H9 (cell line): Measurements from ENCODE around the gene FAM219A. TPM values are rescaled to one million over a fixed set of nuclear protein-coding genes. Genes with fewer than 3 reads are reported as not detected.

Experiments
- DNase-seq: peaks from one replicate; pipeline ENCODE4 v3.0.0-alpha.2; 2017
- H2AFZ ChIP-seq: one replicate; pipeline ENCODE4 v1.6.1; 2013; ENCODE audit warnings: mild to moderate bottlenecking, low read length, control low read depth, moderate library complexity
- H2AK5ac ChIP-seq: 2 replicates; pipeline ENCODE4 v1.6.1; 2013; ENCODE audit warnings: low read length, control low read depth, mixed read lengths; ENCODE audit not compliant: insufficient read length
- H2BK120ac ChIP-seq: one replicate; pipeline ENCODE4 v1.6.1; 2013; ENCODE audit warnings: low read depth, mild to moderate bottlenecking, low read length, control low read depth, inconsistent platforms; ENCODE audit not compliant: poor library complexity, severe bottlenecking
- H2BK12ac ChIP-seq: 2 replicates; pipeline ENCODE4 v1.6.1; 2013; ENCODE audit warnings: low read length, control low read depth, mixed read lengths, low read depth; ENCODE audit not compliant: insufficient read length
- H2BK15ac ChIP-seq: 2 replicates; pipeline ENCODE4 v1.6.1; 2013; ENCODE audit warnings: low read depth, low read length, control low read depth
- H2BK20ac ChIP-seq: one replicate; pipeline ENCODE4 v1.6.1; 2013; ENCODE audit warnings: low read depth, mild to moderate bottlenecking, low read length, control low read depth, inconsistent platforms; ENCODE audit not compliant: poor library complexity, severe bottlenecking
- H2BK5ac ChIP-seq: 2 replicates; pipeline ENCODE4 v1.6.1; 2013; ENCODE audit warnings: low read length, control low read depth, mixed read lengths; ENCODE audit not compliant: insufficient read length
- H3K14ac ChIP-seq: 2 replicates; pipeline ENCODE4 v1.6.1; 2013; ENCODE audit warnings: low read length, control low read depth; ENCODE audit not compliant: insufficient read depth
- H3K18ac ChIP-seq: 2 replicates; pipeline ENCODE4 v1.6.1; 2013; ENCODE audit warnings: low read depth, mild to moderate bottlenecking, mixed read lengths, low read length, control low read depth; ENCODE audit not compliant: insufficient read length
- H3K23ac ChIP-seq: 2 replicates; pipeline ENCODE4 v1.6.1; 2013; ENCODE audit warnings: low read length, control low read depth, mixed read lengths, low read depth; ENCODE audit not compliant: insufficient read length
- H3K23me2 ChIP-seq: 2 replicates; pipeline ENCODE4 v1.6.1; 2013; ENCODE audit warnings: low read depth, mild to moderate bottlenecking, mixed read lengths, low read length, control low read depth; ENCODE audit not compliant: insufficient read length, poor library complexity, severe bottlenecking
- H3K27ac ChIP-seq: 2 replicates; pipeline ENCODE4 v1.5.1; 2013; ENCODE audit warnings: low read length, control low read depth, mixed read lengths, low read depth; ENCODE audit not compliant: insufficient read length
- H3K27me3 ChIP-seq: 2 replicates; pipeline ENCODE4 v1.6.1; 2013; ENCODE audit warnings: low read length, control low read depth, inconsistent platforms; ENCODE audit not compliant: insufficient read depth
- H3K4ac ChIP-seq: 2 replicates; pipeline ENCODE4 v1.6.1; 2013; ENCODE audit warnings: low read depth, mild to moderate bottlenecking, control low read depth, inconsistent platforms, low read length, moderate library complexity
- H3K4me1 ChIP-seq: 2 replicates; pipeline ENCODE4 v1.6.1; 2013; ENCODE audit warnings: low read length, control low read depth, inconsistent platforms; ENCODE audit not compliant: insufficient read depth
- H3K4me2 ChIP-seq: 2 replicates; pipeline ENCODE4 v1.6.1; 2013; ENCODE audit warnings: low read length, control low read depth, mixed read lengths; ENCODE audit not compliant: insufficient read length, insufficient read depth
- H3K56ac ChIP-seq: 2 replicates; pipeline ENCODE4 v1.6.1; 2013; ENCODE audit warnings: low read depth, mild to moderate bottlenecking, mixed read lengths, low read length, control low read depth; ENCODE audit not compliant: insufficient read length
- H3K79me1 ChIP-seq: 2 replicates; pipeline ENCODE4 v1.6.1; 2013; ENCODE audit warnings: low read depth, mild to moderate bottlenecking, moderate library complexity, low read length, control low read depth, inconsistent platforms; ENCODE audit not compliant: insufficient read depth, poor library complexity, severe bottlenecking
- H3K79me2 ChIP-seq: 2 replicates; pipeline ENCODE4 v1.6.1; 2013; ENCODE audit warnings: low read length, control low read depth, inconsistent platforms; ENCODE audit not compliant: insufficient read depth
- H3K9ac ChIP-seq: 2 replicates; pipeline ENCODE4 v1.6.1; 2013; ENCODE audit warnings: low read length, control low read depth, mixed read lengths; ENCODE audit not compliant: insufficient read length; ENCODE audit errors: extremely low read depth
- H3K9me3 ChIP-seq: one replicate; pipeline ENCODE4 v1.6.1; 2013; ENCODE audit warnings: low read depth, low read length, inconsistent platforms; ENCODE audit not compliant: control insufficient read depth
- H3T11ph ChIP-seq: one replicate; pipeline ENCODE4 v1.6.1; 2013; ENCODE audit warnings: mild to moderate bottlenecking, low read length, control low read depth, inconsistent platforms
- H4K20me1 ChIP-seq: one replicate; pipeline ENCODE4 v1.6.1; 2013; ENCODE audit not compliant: control insufficient read depth, insufficient read length, insufficient read depth
- H4K5ac ChIP-seq: 2 replicates; pipeline ENCODE4 v1.6.1; 2013; ENCODE audit warnings: low read depth, mild to moderate bottlenecking, mixed read lengths, low read length, control low read depth; ENCODE audit not compliant: insufficient read length
- H4K8ac ChIP-seq: replicated peaks from 2 replicates; pipeline ENCODE4 v1.6.1; 2013; ENCODE audit warnings: low read length, control low read depth, mixed read lengths, low read depth; ENCODE audit not compliant: insufficient read length
- H4K91ac ChIP-seq: 2 replicates; pipeline ENCODE4 v1.6.1; 2013; ENCODE audit warnings: low read depth, mild to moderate bottlenecking, moderate library complexity, mixed read lengths, low read length, control low read depth; ENCODE audit not compliant: insufficient read length
- H3K27ac Mint-ChIP-seq, 3 experiments: 2 replicates in 2 of 3; 3 replicates in 1 of 3; pipeline ENCODE4 v1.8.0; 2020 to 2021; ENCODE audit warnings: mixed read lengths in 3 of 3, mild to moderate bottlenecking in 1 of 3, moderate library complexity in 1 of 3
- H3K27me3 Mint-ChIP-seq: 2 replicates; pipeline ENCODE4 v1.8.0; 2021; ENCODE audit warnings: low read depth, mild to moderate bottlenecking, moderate library complexity, mixed read lengths
- H3K36me3 Mint-ChIP-seq, 3 experiments: 2 replicates in 2 of 3; 3 replicates in 1 of 3; pipeline ENCODE4 v1.8.0; 2020 to 2021; ENCODE audit warnings: low read depth in 3 of 3, mixed read lengths in 3 of 3; ENCODE audit not compliant: insufficient read depth in 1 of 3
- H3K4me1 Mint-ChIP-seq, 2 experiments: 2 replicates each; pipeline ENCODE4 v1.8.0; 2020; ENCODE audit warnings: mixed read lengths in 2 of 2
- H3K4me3 Mint-ChIP-seq, 2 experiments: 2 replicates in 1 of 2; 3 replicates in 1 of 2; pipeline ENCODE4 v1.8.0; 2020 to 2021; ENCODE audit warnings: mild to moderate bottlenecking in 2 of 2, mixed read lengths in 2 of 2, moderate library complexity in 1 of 2
- H3K9me3 Mint-ChIP-seq, 2 experiments: 2 replicates in 1 of 2; 3 replicates in 1 of 2; pipeline ENCODE4 v1.8.0; 2020; ENCODE audit warnings: mild to moderate bottlenecking in 2 of 2, mixed read lengths in 2 of 2, moderate library complexity in 1 of 2
- CTCF ChIP-seq: fragments of 200-600 bp; sonication (generic); conservative IDR thresholded peaks from 3 replicates; pipeline ENCODE4 v1.8.0; 2021; ENCODE audit warnings: antibody characterized with exemption, mild to moderate bottlenecking
- WGBS: extraction: QIAGEN DNeasy Blood & Tissue Kit; methylation state at CpG from one replicate; pipeline ENCODE4 v1.1.7; 2013; ENCODE audit warnings: missing lambda C conversion rate, low lambda C conversion rate, mixed read lengths; ENCODE audit not compliant: insufficient read length; ENCODE audit errors: extremely low coverage; 5-methylcytosine and 5-hydroxymethylcytosine counted together
- total RNA-seq: library from RNA; stranded (reverse); gene quantifications from 2 replicates; pipeline ENCODE4 v1.2.1, GENCODE V29; 2021

The FAM219A gene
- total RNA-seq, 1 experiment from 2014 or later, result 16.7 TPM

- 100% methylated on average over 1 of the region's 11 CpGs for WGBS
- no peak overlapping the region for H3K4ac ChIP-seq
- no peak overlapping the region for H2BK5ac ChIP-seq
- no peak overlapping the region for H2BK120ac ChIP-seq
- no peak overlapping the region for H2AK5ac ChIP-seq
- DNase-seq, result no peak
- peaks cover 12% of the 10 kb centered on the region for H3K23me2 ChIP-seq
- H3K36me3 Mint-ChIP-seq, result no peaks in the 10 kb centered on the region
- peak overlapping the region; percentile 77 for H3K4me2 ChIP-seq
- no peak overlapping the region for H3K14ac ChIP-seq
- peaks cover 15 to 24% of the 10 kb centered on the region in 2 experiments for H3K4me1 Mint-ChIP-seq
- H3K27ac Mint-ChIP-seq, result peak overlapping the region in 1 of 3 experiments; percentile 42; a peak in 2 of 7 replicates
- H4K5ac ChIP-seq, result no peak overlapping the region
- H3K79me2 ChIP-seq, result no peaks in the 10 kb centered on the region
- no peak overlapping the region for H4K91ac ChIP-seq
- no peak for TF ChIP-seq CTCF
- H3T11ph ChIP-seq, result no peak overlapping the region
- no peak overlapping the region for H3K56ac ChIP-seq
- H4K8ac ChIP-seq, result no peak overlapping the region
- peak overlapping the region; percentile 91 to 94 for H3K4me3 Mint-ChIP-seq
- no peak overlapping the region for H2BK12ac ChIP-seq
- H3K27me3 ChIP-seq, result no peaks in the 10 kb centered on the region
- no peak overlapping the region for H3K27ac ChIP-seq
- H3K4me1 ChIP-seq, result no peaks in the 10 kb centered on the region
- H3K9me3 ChIP-seq, result no peaks in the 10 kb centered on the region
- H3K9me3 Mint-ChIP-seq, result no peaks in the 10 kb centered on the region
- H4K20me1 ChIP-seq, result no peaks in the 10 kb centered on the region
- no peak overlapping the region for H2BK20ac ChIP-seq
- no peak overlapping the region for H3K23ac ChIP-seq
- H3K18ac ChIP-seq, result no peak overlapping the region
- H2BK15ac ChIP-seq, result no peak overlapping the region
- no peak overlapping the region for H3K9ac ChIP-seq
- no peak overlapping the region for H2AFZ ChIP-seq
- no peaks in the 10 kb centered on the region for H3K79me1 ChIP-seq
- peaks cover 35% of the 10 kb centered on the region for H3K27me3 Mint-ChIP-seq
Measured at GRCh38 chr9:34458959-34459340, 580 bp upstream of the FAM219A start.
